SJCRH30 (cell line): Measurements from ENCODE around the gene RNF149. TPM values are rescaled to one million over a fixed set of nuclear protein-coding genes. Genes with fewer than 3 reads are reported as not detected.
"Not testable (repeated sequence)": the region's sequence is repeated elsewhere in the genome, so short reads cannot be mapped to it uniquely, and the experiment has no call there.

Source experiments
- DNase-seq, 2 experiments: peaks; one replicate each; pipeline ENCODE4 v3.0.0-alpha.2; 2015 to 2020
- H3K27ac ChIP-seq: fragments of 250-450 bp; sonication (Bioruptor Pico); 2 replicates; pipeline ENCODE4 v1.5.1; 2020; ENCODE audit warnings: mild to moderate bottlenecking, moderate library complexity
- H3K27me3 ChIP-seq: fragments of 250-450 bp; sonication (Bioruptor Pico); 2 replicates; pipeline ENCODE4 v1.5.1; 2020; ENCODE audit warnings: mild to moderate bottlenecking, moderate library complexity
- H3K36me3 ChIP-seq: fragments of 250-450 bp; sonication (Bioruptor Pico); 2 replicates; pipeline ENCODE4 v1.5.1; 2020; ENCODE audit warnings: mild to moderate bottlenecking, moderate library complexity
- H3K4me1 ChIP-seq: fragments of 250-450 bp; sonication (Bioruptor Pico); 2 replicates; pipeline ENCODE4 v1.5.1; 2020; ENCODE audit warnings: mild to moderate bottlenecking, moderate library complexity
- H3K4me3 ChIP-seq: fragments of 250-450 bp; sonication (Bioruptor Pico); 2 replicates; pipeline ENCODE4 v1.5.1; 2020; ENCODE audit warnings: mild to moderate bottlenecking, moderate library complexity
- H3K9me3 ChIP-seq: fragments of 250-450 bp; sonication (Bioruptor Pico); replicated peaks from 2 replicates; pipeline ENCODE4 v1.5.1; 2020; ENCODE audit warnings: mild to moderate bottlenecking, moderate library complexity
- total RNA-seq: library from RNA; depleted of rRNA; stranded (reverse); fragments of >200 nt; shearing (Covaris generic); gene quantifications from 2 replicates; pipeline ENCODE4 v1.2.3, GENCODE V29; 2014; rRNA removed

RNF149 gene
- 23.1 and 33.3 TPM in 2 replicates for total RNA-seq

GRCh38 chr2:101308432-101309210, at the start of gene RNF149:
RNF149 (minus strand) TSS chr2:101308701; CDS start chr2:101308588, 113 bp downstream.
- Histone ChIP-seq H3K9me3 (no peaks in the 10 kb centered on the region), H3K4me1 (peaks cover 3% of the 10 kb centered on the region; the same call in 1 of the 2 replicates), H3K27me3 (no peaks in the 10 kb centered on the region), H3K4me3 (peak within 1 kb of the TSS; percentile 82), H3K36me3 (no peaks in the 10 kb centered on the region), H3K27ac (peak within 1 kb of the TSS; percentile 70)
- DNase-seq = peak; percentile 90 to 94

- 0 out of 2 replicates have a peak, but pooled peaks cover 3% of the 10 kb centered on the region for H3K4me1 ChIP-seq
- no peaks in the 10 kb centered on the region for H3K27me3 ChIP-seq
- no peaks in the 10 kb centered on the region for H3K9me3 ChIP-seq
- no peaks in the 10 kb centered on the region for H3K36me3 ChIP-seq
- H3K27ac ChIP-seq = no peak overlapping the region
- H3K4me3 ChIP-seq = no peak overlapping the region
- DNase-seq = no peak
These were observed 48.9 kb upstream of the RNF149 start for GRCh38 chr2:101357376-101357775.

DNA sequence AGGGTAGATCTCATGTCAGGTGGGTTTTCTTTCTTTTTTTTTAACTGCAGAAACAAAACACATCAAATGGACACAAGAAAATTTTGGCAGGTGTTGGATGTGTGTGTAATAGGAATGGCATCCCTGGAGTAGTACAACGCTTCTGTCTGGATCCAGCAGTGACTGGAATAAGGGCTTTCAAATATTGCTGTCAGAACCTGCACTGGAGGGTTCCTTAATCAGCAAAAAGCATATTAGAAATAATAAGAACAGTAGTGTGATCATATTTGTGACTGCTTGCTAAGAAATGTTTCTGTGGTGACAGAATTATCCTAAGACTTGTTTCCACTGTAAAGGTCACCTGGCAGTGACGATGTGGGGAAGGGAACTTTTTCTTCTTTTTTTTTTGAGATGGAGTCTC, 48.0 kb upstream of the RNF149 start:
- 0 out of 2 replicates have a peak, but pooled peaks cover 3% of the 10 kb centered on the region for H3K4me1 ChIP-seq
- H3K9me3 ChIP-seq = no peaks in the 10 kb centered on the region
- H3K27ac ChIP-seq = no peak overlapping the region
- H3K27me3 ChIP-seq = no peaks in the 10 kb centered on the region
- no peaks in the 10 kb centered on the region for H3K36me3 ChIP-seq
- no peak for DNase-seq
- H3K4me3 ChIP-seq = no peak overlapping the region

- 0 out of 2 replicates have a peak, but pooled peaks cover 3% of the 10 kb centered on the region for H3K4me1 ChIP-seq
- H3K9me3 ChIP-seq = no peaks in the 10 kb centered on the region
- DNase-seq = peak in 1 of 2 experiments; percentile 27
- no peaks in the 10 kb centered on the region for H3K27me3 ChIP-seq
- no peak overlapping the region for H3K27ac ChIP-seq
- H3K36me3 ChIP-seq = no peaks in the 10 kb centered on the region
- no peak overlapping the region for H3K4me3 ChIP-seq
These were observed 47.6 kb upstream of the RNF149 start for GRCh38 chr2:101356055-101356454.

DNA sequence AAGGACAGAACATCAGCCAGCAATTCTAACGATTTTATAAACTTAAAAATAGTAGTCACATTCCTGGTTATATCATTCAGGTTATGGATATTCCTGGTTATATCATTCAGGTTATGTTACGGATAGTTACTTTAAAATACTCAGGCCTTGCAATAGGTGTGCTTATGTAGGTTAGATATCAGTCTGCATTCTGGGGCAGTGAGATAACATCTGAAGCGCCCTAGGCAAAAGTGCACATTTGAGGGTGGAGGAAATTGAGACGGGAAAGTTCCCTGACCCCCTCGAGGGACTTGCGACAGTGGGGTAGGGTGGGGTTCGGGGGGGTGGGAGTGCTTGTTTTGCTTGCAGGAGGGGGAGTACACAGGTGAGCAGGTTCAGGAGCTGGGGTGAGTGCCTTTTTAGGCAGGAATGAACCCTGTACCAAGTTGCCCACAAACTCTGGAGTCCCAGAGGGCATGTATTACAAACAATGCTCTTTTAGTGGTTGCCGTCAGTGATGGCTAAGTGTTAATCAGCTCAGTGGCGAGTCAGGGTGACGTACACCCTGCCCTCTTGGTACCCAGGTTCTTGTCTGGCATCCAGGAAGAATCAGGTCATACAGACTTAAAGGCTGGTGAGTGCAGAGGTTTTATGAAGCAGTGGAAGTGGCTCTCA, 47.0 kb upstream of the RNF149 start:
- H3K4me3 ChIP-seq = no peak overlapping the region
- H3K9me3 ChIP-seq = no peaks in the 10 kb centered on the region
- H3K4me1 ChIP-seq = 0 out of 2 replicates have a peak, but pooled peaks cover 3% of the 10 kb centered on the region
- H3K27ac ChIP-seq = no peak overlapping the region
- DNase-seq = no peak
- no peaks in the 10 kb centered on the region for H3K27me3 ChIP-seq
- no peaks in the 10 kb centered on the region for H3K36me3 ChIP-seq

GRCh38 chr2:101354420-101355311, 46.2 kb upstream of the RNF149 start:
- no peaks in the 10 kb centered on the region for H3K36me3 ChIP-seq
- H3K4me1 ChIP-seq = 0 out of 2 replicates have a peak, but pooled peaks cover 3% of the 10 kb centered on the region
- DNase-seq = no peak
- H3K4me3 ChIP-seq = no peak overlapping the region
- H3K27me3 ChIP-seq = no peaks in the 10 kb centered on the region
- no peak overlapping the region for H3K27ac ChIP-seq
- no peaks in the 10 kb centered on the region for H3K9me3 ChIP-seq

DNA sequence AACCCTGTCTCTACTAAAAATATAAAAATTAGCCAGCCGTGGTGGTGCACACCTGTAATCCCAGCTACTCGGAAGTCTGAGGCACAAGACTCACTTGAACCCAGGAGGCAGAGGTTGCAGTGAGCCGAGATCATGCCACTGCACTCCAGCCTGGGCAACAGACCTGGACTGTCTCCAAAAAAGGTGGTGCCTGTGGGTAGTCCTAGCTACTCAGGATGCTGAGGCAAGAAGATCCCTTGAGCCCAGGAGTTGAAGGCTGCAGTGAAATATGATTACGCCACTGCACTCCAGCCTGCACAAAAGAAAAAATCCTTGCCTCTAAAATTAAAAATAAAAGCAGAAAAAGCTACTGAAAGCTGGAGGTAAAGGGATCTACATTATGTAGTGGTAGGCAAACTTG, 44.1 kb upstream of the RNF149 start:
- DNase-seq, H3K4me1 ChIP-seq, H3K9me3 ChIP-seq, H3K27ac ChIP-seq, H3K4me3 ChIP-seq, H3K27me3 ChIP-seq, H3K36me3 ChIP-seq: not testable (repeated sequence)

DNA sequence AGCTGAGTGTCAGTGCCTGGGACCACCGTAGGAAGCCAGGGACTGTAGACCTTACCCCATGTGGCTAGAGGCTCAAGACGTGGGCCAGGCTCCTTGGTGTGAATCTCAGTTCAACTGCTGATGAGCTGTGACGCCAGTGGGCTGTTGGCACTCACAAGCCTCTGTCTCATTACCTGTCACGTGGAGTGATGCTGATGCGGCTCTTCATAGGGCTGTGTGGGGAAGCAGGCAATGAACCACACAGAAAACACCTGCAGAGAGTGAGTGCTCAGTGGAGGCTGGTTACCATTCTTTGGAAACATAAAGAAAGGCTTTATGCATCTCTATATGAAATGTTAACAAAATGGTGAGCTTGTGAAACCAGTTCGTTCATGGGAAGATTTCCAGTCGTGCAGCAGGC, 42.7 kb upstream of the RNF149 start:
- no peak overlapping the region for H3K4me3 ChIP-seq
- no peak for DNase-seq
- H3K9me3 ChIP-seq = no peaks in the 10 kb centered on the region
- no peaks in the 10 kb centered on the region for H3K36me3 ChIP-seq
- H3K27ac ChIP-seq = no peak overlapping the region
- 0 out of 2 replicates have a peak, but pooled peaks cover 1% of the 10 kb centered on the region for H3K4me1 ChIP-seq
- no peaks in the 10 kb centered on the region; the same call in 1 of the 2 replicates for H3K27me3 ChIP-seq

DNA sequence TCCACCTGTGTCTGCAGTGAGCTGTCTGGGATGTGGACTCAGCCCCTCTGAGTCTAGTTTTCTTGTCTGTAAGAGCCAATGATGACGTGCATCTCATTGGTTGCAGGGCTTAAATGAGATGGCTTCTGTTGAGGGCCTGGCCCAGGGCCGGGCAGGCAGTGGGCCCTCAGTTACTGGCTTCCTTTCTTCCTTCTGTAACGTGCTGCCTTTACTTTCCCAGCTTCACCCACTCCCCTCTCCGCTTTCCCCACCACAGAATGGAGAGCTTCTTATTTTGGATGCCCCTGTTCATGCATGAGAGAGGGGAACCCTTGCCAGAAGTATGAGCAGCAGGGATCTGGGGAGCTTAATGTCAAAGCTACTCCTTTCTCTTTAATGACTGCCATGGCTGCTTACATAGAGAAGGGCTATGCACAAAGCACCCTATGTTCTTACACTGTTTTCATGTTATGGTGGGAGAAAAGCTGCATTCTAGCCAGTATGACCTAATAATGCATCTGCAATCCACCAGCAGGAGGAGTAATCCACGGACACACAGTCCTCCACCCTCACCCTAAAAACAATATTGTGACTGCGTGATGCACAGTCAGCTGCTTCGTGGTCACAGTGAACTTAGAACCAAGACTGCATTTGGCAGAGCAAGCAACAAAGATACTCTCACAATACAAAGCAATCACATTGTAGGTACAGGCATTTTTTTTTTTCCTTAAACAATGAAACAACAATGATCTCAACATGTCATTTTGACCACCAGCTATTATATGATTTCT, 41.6 kb upstream of the RNF149 start:
- no peaks in the 10 kb centered on the region; the same call in 1 of the 2 replicates for H3K27me3 ChIP-seq
- no peak overlapping the region for H3K27ac ChIP-seq
- no peaks in the 10 kb centered on the region for H3K4me1 ChIP-seq
- H3K4me3 ChIP-seq = no peak overlapping the region
- H3K9me3 ChIP-seq = no peaks in the 10 kb centered on the region
- H3K36me3 ChIP-seq = no peaks in the 10 kb centered on the region
- DNase-seq = peak in 1 of 2 experiments; percentile 54

GRCh38 chr2:101348883-101349282, 40.4 kb upstream of the RNF149 start:
- Histone ChIP-seq H3K27ac (no peak overlapping the region), H3K4me1 (no peaks in the 10 kb centered on the region)
- DNase-seq = no peak

DNA sequence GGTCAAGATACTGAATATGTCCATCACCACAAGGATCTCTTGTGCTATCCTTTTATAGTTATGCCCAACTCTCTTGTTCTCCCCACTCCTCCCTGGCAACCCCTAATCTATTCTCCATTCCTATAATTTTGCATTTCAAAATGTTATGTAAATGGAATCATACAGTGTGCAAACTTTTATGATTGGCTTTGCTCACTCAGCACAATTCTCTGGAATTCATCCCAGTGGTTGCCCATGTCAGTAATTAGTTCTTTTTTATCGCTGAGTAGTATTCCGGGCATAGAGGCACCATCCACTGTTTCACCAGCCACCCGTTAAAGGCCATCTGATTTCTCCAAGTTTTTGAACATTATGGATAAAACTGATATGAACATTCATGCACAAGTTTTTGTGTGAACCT, 38.4 kb upstream of the RNF149 start:
- H3K36me3 ChIP-seq = no peaks in the 10 kb centered on the region

More at GRCh38 chr2:101348883-101349282, 40.4 kb upstream of the RNF149 start:
- no peak overlapping the region for H3K4me3 ChIP-seq
- H3K27me3 ChIP-seq = no peaks in the 10 kb centered on the region; the same call in 1 of the 2 replicates
- H3K9me3 ChIP-seq = no peaks in the 10 kb centered on the region
- no peaks in the 10 kb centered on the region for H3K36me3 ChIP-seq

DNA sequence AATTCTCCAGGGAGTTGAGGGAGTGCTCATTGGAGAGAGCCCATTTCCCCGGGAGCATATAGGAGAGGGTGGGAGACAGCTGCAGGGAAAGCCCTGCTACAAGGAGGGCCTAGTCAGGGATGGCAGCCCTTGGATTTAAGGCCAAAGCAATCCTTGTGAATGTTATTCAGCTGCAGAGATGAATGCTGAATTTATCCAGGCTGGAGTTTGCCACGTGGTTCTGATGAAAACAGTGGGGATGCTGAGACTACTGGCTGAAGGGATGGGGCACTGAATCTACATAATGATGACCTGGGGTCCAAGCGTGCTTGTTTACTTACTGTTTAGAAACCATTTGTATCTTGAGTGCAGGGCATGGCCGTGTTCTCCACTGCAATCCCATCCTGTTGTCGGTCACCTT, 35.6 kb upstream of the RNF149 start:
- no peak for DNase-seq
- Histone ChIP-seq H3K27me3 (no peaks in the 10 kb centered on the region; the same call in 1 of the 2 replicates), H3K4me1 (no peaks in the 10 kb centered on the region), H3K36me3 (no peaks in the 10 kb centered on the region), H3K4me3 (no peak overlapping the region), H3K27ac (no peak overlapping the region), H3K9me3 (no peaks in the 10 kb centered on the region)

More for the DNA sequence above, 38.4 kb upstream of the RNF149 start:
- no peak for DNase-seq
- Histone ChIP-seq H3K27me3 (no peaks in the 10 kb centered on the region; the same call in 1 of the 2 replicates), H3K4me3 (no peak overlapping the region), H3K4me1 (no peaks in the 10 kb centered on the region), H3K27ac (no peak overlapping the region), H3K9me3 (no peaks in the 10 kb centered on the region)

- Histone ChIP-seq H3K4me3 (no peak overlapping the region), H3K9me3 (no peaks in the 10 kb centered on the region), H3K36me3 (no peaks in the 10 kb centered on the region), H3K27ac (no peak overlapping the region), H3K27me3 (no peaks in the 10 kb centered on the region; the same call in 1 of the 2 replicates), H3K4me1 (no peaks in the 10 kb centered on the region)
- no peak for DNase-seq
These were observed 34.1 kb upstream of the RNF149 start for GRCh38 chr2:101342625-101343008.
